ENCODE results near the gene C2CD4D.
"Not testable (repeated sequence)": the region's sequence is repeated elsewhere in the genome, so short reads cannot be mapped to it uniquely, and the experiment has no call there.

C2CD4D gene

GRCh38 chr1:151839457-151840403 is at the start of gene C2CD4D:
Gene C2CD4D, minus strand, starts transcription at chr1:151839820. Its CDS starts 831 bp downstream, at chr1:151838989.
- Histone ChIP-seq H3K9me3 (replicated peaks in 1 of 11) (no peaks in the 10 kb centered on the region), H4K20me1 (peaks cover 0 to 38% (median 19%) of the 10 kb centered on the region in 11 experiments; a peak in 13 of 22 replicates), H3K4me1 (peaks cover 40 to 60% (median 52%) of the 10 kb centered on the region in 10 experiments), H3K4me3 (peak within 1 kb of the TSS; percentile 47 to 72 (median 60)), H3K4me2 (peak within 1 kb of the TSS; percentile 92 to 100 (median 98)), H3K27me3 (peaks cover 42 to 75% (median 61%) of the 10 kb centered on the region in 11 experiments), H3K9ac (peak within 1 kb of the TSS in 10 of 11 experiments; percentile 48 to 70 (median 61); a peak in 19 of 22 replicates), H3K36me3 (no peaks in the 10 kb centered on the region), H3K27ac (peak within 1 kb of the TSS in 3 of 11 experiments; percentile 30 to 41 (median 32); a peak in 2 of 22 replicates)
- TF ChIP-seq Cebpa-rat (IDR thresholded peaks at IDR 0.05): no peak

- H3K4me3 ChIP-seq: no peak overlapping the region
- H3K9me3 ChIP-seq (replicated peaks in 1 of 11): peaks cover 0 to 7% (median 0%) of the 10 kb centered on the region in 11 experiments; a peak in 2 of 22 replicates
- no peaks in the 10 kb centered on the region for H3K36me3 ChIP-seq
- TF ChIP-seq Cebpa-rat (IDR thresholded peaks at IDR 0.05): no peak
- no peaks in the 10 kb centered on the region for H3K4me1 ChIP-seq
- H3K27me3 ChIP-seq: no peaks in the 10 kb centered on the region
- H3K4me2 ChIP-seq: no peak overlapping the region
- no peak overlapping the region for H3K9ac ChIP-seq
- no peak overlapping the region for H3K27ac ChIP-seq
- H4K20me1 ChIP-seq: no peaks in the 10 kb centered on the region
Measured at GRCh38 chr1:151888972-151889570, 49.5 kb upstream of the C2CD4D start.

- no peak overlapping the region for H3K27ac ChIP-seq
- no peaks in the 10 kb centered on the region for H3K36me3 ChIP-seq
- H4K20me1 ChIP-seq: no peaks in the 10 kb centered on the region
- H3K4me2 ChIP-seq: no peak overlapping the region
- no peaks in the 10 kb centered on the region for H3K27me3 ChIP-seq
- H3K4me1 ChIP-seq: no peaks in the 10 kb centered on the region
- H3K9me3 ChIP-seq (replicated peaks in 1 of 11): peaks cover 0 to 7% (median 0%) of the 10 kb centered on the region in 11 experiments; a peak in 2 of 22 replicates
- no peak overlapping the region for H3K9ac ChIP-seq
- TF ChIP-seq Cebpa-rat (IDR thresholded peaks at IDR 0.05): no peak
- no peak overlapping the region for H3K4me3 ChIP-seq
Measured at GRCh38 chr1:151887028-151887427, 47.4 kb upstream of the C2CD4D start.

- no peaks in the 10 kb centered on the region for H4K20me1 ChIP-seq
- no peaks in the 10 kb centered on the region for H3K4me1 ChIP-seq
- no peaks in the 10 kb centered on the region for H3K27me3 ChIP-seq
- no peaks in the 10 kb centered on the region for H3K36me3 ChIP-seq
- no peak for TF ChIP-seq Cebpa-rat (IDR thresholded peaks at IDR 0.05)
- H3K9me3 ChIP-seq (replicated peaks in 1 of 11): peaks cover 0 to 7% (median 0%) of the 10 kb centered on the region in 11 experiments; a peak in 2 of 22 replicates
- no peak overlapping the region for H3K27ac ChIP-seq
- H3K4me2 ChIP-seq: no peak overlapping the region
- H3K4me3 ChIP-seq: no peak overlapping the region
- no peak overlapping the region for H3K9ac ChIP-seq
Measured at GRCh38 chr1:151885479-151885878, 45.9 kb upstream of the C2CD4D start.

DNA sequence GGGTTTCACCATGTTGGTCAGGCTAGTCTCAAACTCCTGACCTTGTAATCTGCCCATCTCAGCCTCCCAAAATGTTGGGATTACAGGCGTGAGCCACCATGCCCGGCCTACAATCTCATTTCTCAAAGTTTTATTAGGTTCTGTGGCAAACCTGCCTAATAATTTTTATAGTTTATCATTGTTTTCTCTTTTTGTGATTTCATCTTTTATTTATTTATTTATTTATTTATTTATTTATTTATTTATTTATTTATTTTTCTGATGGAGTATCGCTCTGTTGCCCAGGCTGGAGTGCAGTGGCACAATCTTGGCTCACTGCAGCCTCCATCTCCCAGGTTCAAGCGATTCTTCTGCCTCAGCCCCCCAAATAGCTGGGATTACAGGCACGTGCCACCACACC is 45.3 kb upstream of the C2CD4D start:
- not testable (repeated sequence) for H3K4me1 ChIP-seq; H3K4me2 ChIP-seq; H3K4me3 ChIP-seq; H3K27me3 ChIP-seq; H4K20me1 ChIP-seq; H3K27ac ChIP-seq; H3K9me3 ChIP-seq (replicated peaks in 1 of 11); H3K36me3 ChIP-seq; H3K9ac ChIP-seq

DNA sequence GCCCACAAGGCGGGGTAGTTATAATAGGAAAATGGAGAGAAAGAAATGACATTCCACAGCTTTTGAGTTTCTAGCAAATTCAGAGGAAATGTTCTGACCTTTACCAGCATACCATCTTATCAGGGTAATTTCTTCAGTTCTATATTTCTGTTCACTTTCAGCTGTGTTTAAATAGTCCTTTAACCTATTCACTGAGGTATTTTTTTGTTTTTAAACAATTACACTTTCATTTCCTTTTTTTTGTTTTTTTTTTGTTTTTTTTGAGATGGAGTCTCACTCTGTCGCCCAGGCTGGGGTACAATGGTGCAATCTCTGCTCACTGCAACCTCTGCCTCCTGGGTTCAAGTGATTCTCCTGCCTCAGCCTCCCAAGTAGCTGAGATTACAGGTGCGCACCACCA is 44.8 kb upstream of the C2CD4D start:
- not testable (repeated sequence) for H3K9ac ChIP-seq; H3K27me3 ChIP-seq; H3K4me1 ChIP-seq; H3K36me3 ChIP-seq; H4K20me1 ChIP-seq; H3K27ac ChIP-seq; H3K9me3 ChIP-seq (replicated peaks in 1 of 11); H3K4me2 ChIP-seq; H3K4me3 ChIP-seq

DNA sequence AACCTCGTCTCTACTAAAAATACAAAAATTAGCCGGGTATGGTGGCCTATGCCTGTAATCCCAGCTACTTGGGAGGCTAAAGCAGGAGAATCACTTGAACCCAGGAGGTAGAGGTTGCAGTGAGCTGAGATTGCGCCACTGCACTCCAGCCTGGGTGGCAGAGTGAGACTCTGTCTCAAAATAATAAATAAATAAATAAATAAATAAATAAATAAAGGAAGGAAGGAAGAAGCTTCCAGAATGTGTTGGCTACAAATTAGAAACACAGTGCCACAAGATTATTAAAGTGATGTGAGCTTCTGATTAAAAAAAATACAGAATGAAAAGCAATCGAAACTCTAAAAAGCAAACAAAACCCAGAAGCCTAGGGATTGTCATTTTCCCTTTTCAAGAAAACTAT is 44.3 kb upstream of the C2CD4D start:
- H4K20me1 ChIP-seq; H3K4me1 ChIP-seq; H3K9ac ChIP-seq; H3K27me3 ChIP-seq; H3K27ac ChIP-seq; H3K36me3 ChIP-seq; H3K9me3 ChIP-seq (replicated peaks in 1 of 11); H3K4me3 ChIP-seq; H3K4me2 ChIP-seq: not testable (repeated sequence)

GRCh38 chr1:151882918-151883317 is 43.3 kb upstream of the C2CD4D start:
- not testable (repeated sequence) for H3K27me3 ChIP-seq; H3K27ac ChIP-seq; H3K9ac ChIP-seq; H4K20me1 ChIP-seq; H3K4me3 ChIP-seq; H3K4me1 ChIP-seq; H3K9me3 ChIP-seq (replicated peaks in 1 of 11); H3K36me3 ChIP-seq; H3K4me2 ChIP-seq

DNA sequence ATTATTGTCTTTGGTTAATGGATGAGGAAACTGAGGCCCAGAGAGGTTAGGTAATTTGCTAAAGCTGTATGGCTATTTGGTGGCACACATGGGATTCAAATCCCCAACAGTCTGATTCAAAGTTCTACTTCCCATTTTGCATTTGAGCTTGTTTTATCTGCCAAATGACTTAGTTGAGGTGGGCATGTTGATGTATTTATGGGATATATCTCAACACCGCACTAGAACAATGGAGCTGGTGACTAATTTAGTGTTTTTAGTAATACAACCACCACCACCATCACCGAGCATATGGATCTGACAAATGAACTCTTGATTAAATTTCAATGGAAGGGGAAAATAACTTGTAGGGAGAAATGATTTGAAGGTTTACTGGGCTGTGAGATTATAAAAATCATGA is 42.8 kb upstream of the C2CD4D start:
- Histone ChIP-seq H3K9ac (no peak overlapping the region), H3K36me3 (no peaks in the 10 kb centered on the region), H3K27me3 (no peaks in the 10 kb centered on the region), H4K20me1 (no peaks in the 10 kb centered on the region), H3K27ac (no peak overlapping the region), H3K4me3 (no peak overlapping the region), H3K4me1 (no peaks in the 10 kb centered on the region), H3K9me3 (replicated peaks in 1 of 11) (peaks cover 0 to 7% (median 0%) of the 10 kb centered on the region in 11 experiments; a peak in 2 of 22 replicates), H3K4me2 (no peak overlapping the region)
- no peak for TF ChIP-seq Cebpa-rat (IDR thresholded peaks at IDR 0.05)

DNA sequence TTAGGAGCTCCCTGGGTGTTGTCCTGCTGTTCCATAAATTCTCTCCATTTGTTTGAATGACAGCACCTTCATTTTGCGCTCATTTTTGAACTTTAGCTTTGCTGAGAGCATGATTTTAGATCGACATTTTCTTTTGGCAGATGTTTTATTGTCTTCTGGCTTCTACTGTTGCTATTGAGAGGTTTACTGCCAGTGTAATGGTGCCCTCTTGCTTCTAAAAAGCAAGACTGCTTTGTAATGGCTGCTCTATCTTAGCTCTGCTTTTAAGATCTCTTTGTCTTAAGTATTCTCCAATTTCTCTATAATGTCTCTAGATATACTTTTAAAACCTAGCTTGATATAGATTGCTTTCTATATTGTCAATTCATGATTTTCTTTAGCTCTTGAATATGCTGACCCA is 41.9 kb upstream of the C2CD4D start:
- Histone ChIP-seq H3K4me2 (no peak overlapping the region), H3K9me3 (replicated peaks in 1 of 11) (no peaks in the 10 kb centered on the region), H3K36me3 (no peaks in the 10 kb centered on the region), H3K27me3 (no peaks in the 10 kb centered on the region), H3K4me3 (no peak overlapping the region), H3K4me1 (no peaks in the 10 kb centered on the region), H3K27ac (no peak overlapping the region), H4K20me1 (no peaks in the 10 kb centered on the region), H3K9ac (no peak overlapping the region)
- TF ChIP-seq Cebpa-rat (IDR thresholded peaks at IDR 0.05): no peak

Measured in BLaER1 treated with 17β-estradiol and CSF1 and Interleukin-3, amounts not matched to agents 10 nM and 100 nM (cell line).